ENCODE measurements around the gene C1QA. TPM values are rescaled to one million over a fixed set of nuclear protein-coding genes. Genes with fewer than 3 reads are reported as not detected.
A peak's percentile ranks its signal among the peaks of the same experiment; 100 is the strongest.
"Not testable (repeated sequence)": the region's sequence is repeated elsewhere in the genome, so short reads cannot be mapped to it uniquely, and the experiment has no call there.

C1QA gene
- total and polyA plus RNA-seq, 5 donors, result 51.4 to 156 (median 112) TPM

DNA sequence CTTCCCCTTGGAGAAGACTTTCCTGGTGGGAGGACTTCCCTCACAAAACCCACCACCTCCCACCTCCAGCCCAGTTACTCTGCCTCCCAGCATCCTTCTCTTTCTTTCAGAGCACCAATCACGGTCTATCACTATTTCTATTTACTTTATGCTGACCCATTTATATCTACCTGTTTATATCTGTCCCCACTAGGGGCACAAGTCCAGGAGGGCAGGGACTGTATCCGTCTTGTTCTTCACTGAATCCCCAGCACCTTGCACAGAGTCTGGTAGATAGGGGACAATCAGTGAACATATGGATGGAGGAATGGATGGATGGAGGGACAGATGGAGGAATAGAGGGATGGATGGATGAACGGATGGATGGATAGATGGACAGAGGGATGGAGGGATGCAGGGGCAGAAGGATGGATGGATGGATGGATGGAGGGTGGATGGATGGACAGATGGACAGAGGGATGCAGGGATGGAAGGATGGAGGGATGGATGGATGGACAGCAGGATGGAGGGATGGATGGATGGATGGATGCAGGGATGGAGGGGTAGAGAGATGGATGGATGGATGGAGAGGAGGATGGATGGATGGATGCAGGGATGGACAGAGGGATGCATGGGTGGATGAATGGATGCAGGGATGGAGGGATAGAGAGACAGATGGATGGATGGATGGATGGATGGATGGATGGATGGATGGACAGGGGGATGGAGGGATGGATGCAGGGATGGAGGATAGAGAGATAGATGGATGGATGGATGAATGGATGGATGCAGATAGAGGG is 22.1 kb downstream of the C1QA start:
- intact Hi-C loops (cut with DNase I), result no loop called here

GRCh38 chr1:22660716-22661241 is 24.4 kb downstream of the C1QA start:
- H3K4me1 ChIP-seq (ENCODE audit: control insufficient read depth, insufficient read depth, low read length), result no peaks in the 10 kb centered on the region
- ATAC-seq (no peak), DNase-seq (no peak)
- H3K9me3 ChIP-seq (ENCODE audit: control insufficient read depth, low read length), result no peaks in the 10 kb centered on the region
- WGBS, result 90% methylated on average over 19 of the region's 19 CpGs
- no peak overlapping the region for H3K27ac ChIP-seq (ENCODE audit: low read length)
- intact Hi-C loops (cut with DNase I), result no loop called here
- H3K27me3 ChIP-seq (ENCODE audit: control insufficient read depth, insufficient read depth), result no peaks in the 10 kb centered on the region
- no peak overlapping the region for H3K4me3 ChIP-seq (ENCODE audit: low read length)

More for the DNA sequence above, 22.1 kb downstream of the C1QA start:
- no peaks in the 10 kb centered on the region for H3K4me1 ChIP-seq (ENCODE audit: control insufficient read depth, insufficient read depth, low read length)
- no peaks in the 10 kb centered on the region for H3K27me3 ChIP-seq (ENCODE audit: control insufficient read depth, insufficient read depth)
- no peaks in the 10 kb centered on the region for H3K9me3 ChIP-seq (ENCODE audit: control insufficient read depth, low read length)
- no peak overlapping the region for H3K4me3 ChIP-seq (ENCODE audit: low read length)
- no peak overlapping the region for H3K27ac ChIP-seq (ENCODE audit: low read length)
- ATAC-seq (no peak), DNase-seq (no peak)
- 66% methylated on average over 3 of the region's 3 CpGs for WGBS

DNA sequence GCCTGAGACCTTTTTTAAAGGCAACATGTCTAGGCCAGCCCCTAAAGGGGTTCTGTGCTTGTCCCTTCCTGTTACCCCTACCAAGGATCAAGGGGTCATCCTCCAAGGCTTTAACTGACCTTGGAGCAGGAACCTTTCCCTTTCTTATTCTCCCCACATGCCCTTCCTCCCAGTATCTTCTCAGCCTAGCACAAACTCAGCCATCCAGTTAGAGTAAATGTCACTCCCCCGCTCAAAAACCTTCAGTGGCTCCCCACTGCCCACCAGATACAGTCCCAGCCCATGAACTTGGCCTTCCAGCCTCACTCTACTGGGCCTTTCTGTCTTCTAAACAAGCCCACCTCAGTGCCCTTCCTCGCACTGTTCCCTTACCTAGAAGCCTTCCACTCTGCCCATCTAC is 25.5 kb downstream of the C1QA start:
- Histone ChIP-seq H3K27ac (ENCODE audit: low read length) (no peak overlapping the region), H3K27me3 (ENCODE audit: control insufficient read depth, insufficient read depth) (no peaks in the 10 kb centered on the region), H3K9me3 (ENCODE audit: control insufficient read depth, low read length) (no peaks in the 10 kb centered on the region), H3K4me1 (ENCODE audit: control insufficient read depth, insufficient read depth, low read length) (no peaks in the 10 kb centered on the region), H3K4me3 (ENCODE audit: low read length) (no peak overlapping the region)
- DNase-seq (no peak), ATAC-seq (no peak)
- WGBS, result 86% methylated on average over 2 of the region's 2 CpGs
- intact Hi-C loops (cut with DNase I), result no loop called here

- H3K9me3 ChIP-seq (ENCODE audit: control insufficient read depth, low read length), result no peaks in the 10 kb centered on the region
- no peaks in the 10 kb centered on the region for H3K27me3 ChIP-seq (ENCODE audit: control insufficient read depth, insufficient read depth)
- DNase-seq, result peak in 1 of 3 donors; percentile 65
- intact Hi-C loops (cut with DNase I), result no loop called here
- WGBS, result 62% methylated on average over 5 of the region's 5 CpGs
- no peak overlapping the region for H3K4me3 ChIP-seq (ENCODE audit: low read length)
- no peak overlapping the region for H3K27ac ChIP-seq (ENCODE audit: low read length)
- ATAC-seq, result peak; percentile 42 to 69
- H3K4me1 ChIP-seq (ENCODE audit: control insufficient read depth, insufficient read depth, low read length), result no peaks in the 10 kb centered on the region
These were observed 25.9 kb downstream of the C1QA start for GRCh38 chr1:22662318-22662717.

GRCh38 chr1:22662986-22663408 is 26.6 kb downstream of the C1QA start:
- ATAC-seq, result peak; percentile 21 to 25
- no peaks in the 10 kb centered on the region for H3K9me3 ChIP-seq (ENCODE audit: control insufficient read depth, low read length)
- intact Hi-C loops (cut with DNase I), result no loop called here
- WGBS, result 84% methylated on average over 8 of the region's 8 CpGs
- H3K27me3 ChIP-seq (ENCODE audit: control insufficient read depth, insufficient read depth), result no peaks in the 10 kb centered on the region
- peak in 1 of 3 donors; percentile 52 for DNase-seq
- H3K27ac ChIP-seq (ENCODE audit: low read length), result no peak overlapping the region
- H3K4me1 ChIP-seq (ENCODE audit: control insufficient read depth, insufficient read depth, low read length), result no peaks in the 10 kb centered on the region
- H3K4me3 ChIP-seq (ENCODE audit: low read length), result no peak overlapping the region

GRCh38 chr1:22665752-22666151 is 29.3 kb downstream of the C1QA start:
- peak; percentile 15 to 19 for ATAC-seq
- no peaks in the 10 kb centered on the region for H3K27me3 ChIP-seq (ENCODE audit: control insufficient read depth, insufficient read depth)
- no peaks in the 10 kb centered on the region for H3K9me3 ChIP-seq (ENCODE audit: control insufficient read depth, low read length)
- no peaks in the 10 kb centered on the region for H3K4me1 ChIP-seq (ENCODE audit: control insufficient read depth, insufficient read depth, low read length)
- WGBS, result 47% methylated on average over 7 of the region's 7 CpGs
- peak in 1 of 3 donors; percentile 76 for DNase-seq
- no peak overlapping the region for H3K27ac ChIP-seq (ENCODE audit: low read length)
- H3K4me3 ChIP-seq (ENCODE audit: low read length), result no peak overlapping the region
- intact Hi-C loops (cut with DNase I), result no loop called here

- Histone ChIP-seq H3K4me3 (ENCODE audit: low read length) (no peak overlapping the region), H3K27me3 (ENCODE audit: control insufficient read depth, insufficient read depth) (no peaks in the 10 kb centered on the region), H3K4me1 (ENCODE audit: control insufficient read depth, insufficient read depth, low read length) (no peaks in the 10 kb centered on the region), H3K27ac (ENCODE audit: low read length) (no peak overlapping the region), H3K9me3 (ENCODE audit: control insufficient read depth, low read length) (no peaks in the 10 kb centered on the region)
- intact Hi-C loops (cut with DNase I), result no loop called here
- ATAC-seq (no peak), DNase-seq (no peak)
- WGBS, result 48% methylated on average over 2 of the region's 2 CpGs
These were observed 30.0 kb downstream of the C1QA start for GRCh38 chr1:22666412-22666811.

- ATAC-seq; DNase-seq; H3K4me1 ChIP-seq (ENCODE audit: control insufficient read depth, insufficient read depth, low read length); H3K4me3 ChIP-seq (ENCODE audit: low read length); H3K27ac ChIP-seq (ENCODE audit: low read length); H3K27me3 ChIP-seq (ENCODE audit: control insufficient read depth, insufficient read depth); intact Hi-C loops (cut with DNase I); H3K9me3 ChIP-seq (ENCODE audit: control insufficient read depth, low read length): not testable (repeated sequence)
- 86% methylated on average over 2 of the region's 2 CpGs for WGBS
These were observed 32.4 kb downstream of the C1QA start for GRCh38 chr1:22668840-22669239.

- WGBS, result 51% methylated on average over 12 of the region's 12 CpGs
These were observed 34.0 kb downstream of the C1QA start for GRCh38 chr1:22670352-22670975.

DNA sequence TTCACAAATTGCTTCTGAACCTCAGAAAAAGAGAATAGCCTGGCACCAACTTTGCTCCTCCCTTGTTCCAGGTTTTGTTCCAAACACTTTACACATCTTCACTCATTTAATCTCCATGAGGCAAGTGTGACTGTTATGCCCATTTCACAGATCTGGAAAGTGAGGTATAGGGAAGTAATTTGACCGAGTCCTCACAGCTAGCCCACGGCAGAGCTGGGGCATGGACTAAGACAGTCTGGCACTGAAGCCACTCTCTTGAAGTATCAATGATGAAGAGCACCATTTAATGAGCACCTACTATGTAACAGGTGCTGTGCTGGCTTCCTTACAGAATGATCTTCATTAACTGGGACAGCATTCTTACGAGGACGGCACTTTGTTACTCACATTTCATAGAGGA is 35.6 kb downstream of the C1QA start:
- H3K4me1 ChIP-seq (ENCODE audit: control insufficient read depth, insufficient read depth, low read length), result no peaks in the 10 kb centered on the region
- H3K4me3 ChIP-seq (ENCODE audit: low read length), result no peak overlapping the region
- no peaks in the 10 kb centered on the region for H3K27me3 ChIP-seq (ENCODE audit: control insufficient read depth, insufficient read depth)
- no peak overlapping the region for H3K27ac ChIP-seq (ENCODE audit: low read length)
- 84% methylated on average over 4 of the region's 4 CpGs for WGBS
- no peaks in the 10 kb centered on the region for H3K9me3 ChIP-seq (ENCODE audit: control insufficient read depth, low read length)
- intact Hi-C loops (cut with DNase I), result loop anchor here in 1 of 4 donors (10.0 kb wide), 1 partner anchor 263 kb away; no protein-coding TSS in a partner anchor
- ATAC-seq (no peak), DNase-seq (no peak)

More at GRCh38 chr1:22670352-22670975, 34.0 kb downstream of the C1QA start:
- H3K27ac ChIP-seq (ENCODE audit: low read length), result no peak overlapping the region
- no peaks in the 10 kb centered on the region for H3K27me3 ChIP-seq (ENCODE audit: control insufficient read depth, insufficient read depth)
- H3K4me1 ChIP-seq (ENCODE audit: control insufficient read depth, insufficient read depth, low read length), result no peaks in the 10 kb centered on the region
- H3K9me3 ChIP-seq (ENCODE audit: control insufficient read depth, low read length), result no peaks in the 10 kb centered on the region
- H3K4me3 ChIP-seq (ENCODE audit: low read length), result no peak overlapping the region
- no peak for ATAC-seq
- intact Hi-C loops (cut with DNase I), result loop anchor here in 1 of 4 donors (10.0 kb wide), 1 partner anchor 264 kb away; no protein-coding TSS in a partner anchor
- no peak for DNase-seq
